SK-N-SH treated with all-trans-retinoic acid at 6 μM for 48 hours (cell line): Measurements from ENCODE around the gene OVOL2.

Source experiments
- ARNTL ChIP-seq: fragments of 450-650 bp; formaldehyde crosslinking; IDR thresholded peaks from 2 replicates; pipeline ENCODE4 v1.5.0; 2020; ENCODE audit warnings: low read depth, mild to moderate bottlenecking, moderate library complexity, borderline replicate concordance
- ESRRG ChIP-seq: fragments of 250-450 bp; sonication (Bioruptor Pico); IDR thresholded peaks from 2 replicates; pipeline ENCODE4 v1.6.1; 2021; ENCODE audit warnings: mild to moderate bottlenecking
- RARB ChIP-seq: fragments of 250-450 bp; sonication (Bioruptor Pico); IDR thresholded peaks from 2 replicates; pipeline ENCODE4 v1.8.0; 2021; ENCODE audit warnings: mild to moderate bottlenecking, moderate library complexity
- TF ChIP-seq, protein P1 (sequence below): fragments of 250-450 bp; sonication (Bioruptor Pico); IDR thresholded peaks from 2 replicates; pipeline ENCODE4 v1.5.1; 2020; ENCODE audit warnings: low read depth, mild to moderate bottlenecking, moderate library complexity

DNA sequence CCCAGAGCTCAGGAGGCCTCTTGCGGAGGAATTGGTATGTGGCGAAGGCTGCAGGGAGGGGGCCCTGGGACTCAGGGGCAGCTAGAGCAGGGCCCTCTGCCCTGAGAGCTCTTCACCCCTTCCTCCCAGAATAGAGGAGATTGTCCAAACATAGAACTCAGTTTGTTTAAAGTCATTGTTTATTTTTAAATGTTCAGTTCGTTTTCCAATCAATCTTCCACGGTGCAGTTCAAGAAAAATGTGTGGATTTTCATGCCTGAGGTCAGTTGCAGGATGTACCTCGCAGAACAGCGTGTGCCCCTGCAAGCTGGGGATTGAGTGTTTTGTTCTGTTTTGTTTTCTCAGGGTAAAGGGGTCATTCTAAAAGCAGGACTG is 51.7 kb downstream of the OVOL2 start:
- TF ChIP-seq, protein P1, sequence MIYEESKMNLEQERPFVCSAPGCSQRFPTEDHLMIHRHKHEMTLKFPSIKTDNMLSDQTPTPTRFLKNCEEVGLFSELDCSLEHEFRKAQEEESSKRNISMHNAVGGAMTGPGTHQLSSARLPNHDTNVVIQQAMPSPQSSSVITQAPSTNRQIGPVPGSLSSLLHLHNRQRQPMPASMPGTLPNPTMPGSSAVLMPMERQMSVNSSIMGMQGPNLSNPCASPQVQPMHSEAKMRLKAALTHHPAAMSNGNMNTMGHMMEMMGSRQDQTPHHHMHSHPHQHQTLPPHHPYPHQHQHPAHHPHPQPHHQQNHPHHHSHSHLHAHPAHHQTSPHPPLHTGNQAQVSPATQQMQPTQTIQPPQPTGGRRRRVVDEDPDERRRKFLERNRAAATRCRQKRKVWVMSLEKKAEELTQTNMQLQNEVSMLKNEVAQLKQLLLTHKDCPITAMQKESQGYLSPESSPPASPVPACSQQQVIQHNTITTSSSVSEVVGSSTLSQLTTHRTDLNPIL (CRISPR knock-in tag), result no peak
- no peak for TF ChIP-seq RARB (CRISPR knock-in tag)
- no peak for TF ChIP-seq ESRRG (CRISPR knock-in tag)
- TF ChIP-seq ARNTL (CRISPR knock-in tag), result no peak
